Colonic mucosa (tissue), 4 donors: ENCODE data around the gene SIDT2. TPM values are rescaled to one million over a fixed set of nuclear protein-coding genes. Genes with fewer than 3 reads are reported as not detected.

Experiments
- DNase-seq: peaks from one replicate; pipeline ENCODE4 v3.0.0-alpha.2; 2020
- H3K27ac ChIP-seq: fragments of 200-600 bp; one replicate; pipeline ENCODE4 v1.8.0; 2021
- H3K27me3 ChIP-seq: fragments of 200-600 bp; one replicate; pipeline ENCODE4 v1.8.0; 2021
- H3K36me3 ChIP-seq: fragments of 200-600 bp; one replicate; pipeline ENCODE4 v1.8.0; 2021
- H3K4me1 ChIP-seq: fragments of 200-600 bp; one replicate; pipeline ENCODE4 v1.8.0; 2021; ENCODE audit warnings: mild to moderate bottlenecking
- H3K4me3 ChIP-seq: fragments of 200-600 bp; one replicate; pipeline ENCODE4 v1.8.0; 2021
- H3K9ac ChIP-seq, 2 donors: one replicate each; pipeline ENCODE4 v1.7.0; 2013; ENCODE audit warnings: control low read depth in 2 of 2, low read depth in 2 of 2, low read length in 2 of 2
- H3K9me3 ChIP-seq: fragments of 200-600 bp; one replicate; pipeline ENCODE4 v1.8.0; 2021
- intact Hi-C: fragments of 100-400 bp; cut with DNase I; formaldehyde crosslinking; loops from one replicate; pipeline ENCODE4 v1.14.1; 2022
- total RNA-seq, 2 donors: library from RNA; stranded (reverse); fragmentation: NEBNext Ultra II Directional in 1 of 2; extraction: Animal tissue kit (Norgen Biotek cat#: 25700) in 1 of 2; gene quantifications; one replicate each; pipeline ENCODE4 v1.2.1, GENCODE V29; 2021
- TF ChIP-seq, protein P1 (sequence below): fragments of 200-600 bp; IDR thresholded peaks from one replicate; pipeline ENCODE4 v1.8.0; 2022; ENCODE audit warnings: antibody characterized with exemption, mild to moderate bottlenecking
- donor health status: healthy.
- donor health status: DM: no; HTN: no; CAD: no.
- donor health status: DM: no; HTN: no; CAD: no.

SIDT2 gene
- total RNA-seq, 2 donors from 2014 or later: 42.9 to 69.3 TPM

DNA sequence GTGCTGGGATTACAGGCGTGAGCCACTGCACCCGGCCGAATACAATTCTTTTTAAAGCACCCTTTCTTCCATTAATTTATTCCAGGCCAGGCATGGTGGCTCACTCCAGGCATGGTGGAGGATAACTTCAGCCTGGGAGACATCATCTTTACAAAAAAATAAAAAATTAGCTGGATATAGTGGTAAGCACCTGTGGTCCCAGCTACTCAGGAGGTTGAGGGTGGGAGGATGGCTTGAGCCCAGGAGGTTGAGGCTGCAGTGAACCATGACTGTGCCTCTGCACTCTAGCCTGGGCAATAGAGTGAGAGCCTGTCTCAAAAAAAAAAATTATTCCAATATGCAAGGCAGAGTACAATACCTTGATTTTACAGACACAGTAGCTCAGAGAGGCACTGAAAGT is 32.1 kb downstream of the SIDT2 start:
- H3K27me3 ChIP-seq: no peaks in the 10 kb centered on the region
- no peaks in the 10 kb centered on the region for H3K4me1 ChIP-seq
- no peaks in the 10 kb centered on the region for H3K9me3 ChIP-seq
- H3K9ac ChIP-seq: no peak overlapping the region
- H3K4me3 ChIP-seq: no peak overlapping the region
- intact Hi-C loops: no loop called here
- no peak overlapping the region for H3K27ac ChIP-seq
- no peak for DNase-seq
- H3K36me3 ChIP-seq: peaks cover 7% of the 10 kb centered on the region
- TF ChIP-seq, protein P1, sequence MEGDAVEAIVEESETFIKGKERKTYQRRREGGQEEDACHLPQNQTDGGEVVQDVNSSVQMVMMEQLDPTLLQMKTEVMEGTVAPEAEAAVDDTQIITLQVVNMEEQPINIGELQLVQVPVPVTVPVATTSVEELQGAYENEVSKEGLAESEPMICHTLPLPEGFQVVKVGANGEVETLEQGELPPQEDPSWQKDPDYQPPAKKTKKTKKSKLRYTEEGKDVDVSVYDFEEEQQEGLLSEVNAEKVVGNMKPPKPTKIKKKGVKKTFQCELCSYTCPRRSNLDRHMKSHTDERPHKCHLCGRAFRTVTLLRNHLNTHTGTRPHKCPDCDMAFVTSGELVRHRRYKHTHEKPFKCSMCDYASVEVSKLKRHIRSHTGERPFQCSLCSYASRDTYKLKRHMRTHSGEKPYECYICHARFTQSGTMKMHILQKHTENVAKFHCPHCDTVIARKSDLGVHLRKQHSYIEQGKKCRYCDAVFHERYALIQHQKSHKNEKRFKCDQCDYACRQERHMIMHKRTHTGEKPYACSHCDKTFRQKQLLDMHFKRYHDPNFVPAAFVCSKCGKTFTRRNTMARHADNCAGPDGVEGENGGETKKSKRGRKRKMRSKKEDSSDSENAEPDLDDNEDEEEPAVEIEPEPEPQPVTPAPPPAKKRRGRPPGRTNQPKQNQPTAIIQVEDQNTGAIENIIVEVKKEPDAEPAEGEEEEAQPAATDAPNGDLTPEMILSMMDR: no peak

DNA sequence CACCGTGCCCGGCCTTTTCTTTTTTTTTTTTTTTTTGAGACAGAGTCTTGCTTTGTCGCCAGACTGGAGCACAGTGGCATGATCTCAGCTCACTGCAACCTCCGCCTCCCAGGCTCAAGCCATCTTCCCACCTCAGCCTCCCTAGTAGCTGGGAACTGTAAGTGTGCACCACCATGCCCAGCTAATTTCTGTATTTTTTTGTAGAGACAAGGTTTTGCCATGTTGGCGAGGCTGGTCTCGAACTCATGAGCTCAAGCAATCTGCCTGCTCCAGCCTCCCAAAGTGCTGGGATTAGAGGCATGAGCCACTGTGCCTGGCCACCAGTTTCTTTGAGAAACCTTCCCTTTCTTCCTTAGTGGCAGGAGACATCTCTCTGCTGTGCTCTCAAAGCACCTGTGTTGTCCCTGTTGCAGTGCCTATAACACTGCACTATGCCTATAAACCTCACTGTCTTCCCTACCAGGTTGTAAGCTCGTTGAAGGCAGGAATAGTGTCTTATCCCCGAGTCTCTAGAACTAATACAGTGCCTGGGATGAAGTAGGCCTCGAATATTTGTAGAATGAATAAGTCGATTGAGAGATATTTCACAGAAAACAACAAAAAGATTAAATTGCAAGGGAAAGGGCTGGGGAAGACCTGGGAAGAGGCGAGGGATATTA is 34.3 kb downstream of the SIDT2 start:
- Histone ChIP-seq H3K36me3 (peaks cover 15% of the 10 kb centered on the region), H3K27ac (no peak overlapping the region)

GRCh38 chr11:117214404-117215110 is 36.0 kb downstream of the SIDT2 start:
- Histone ChIP-seq H3K4me1 (no peaks in the 10 kb centered on the region), H3K9ac (no peak overlapping the region), H3K36me3 (peaks cover 31% of the 10 kb centered on the region), H3K4me3 (no peak overlapping the region), H3K9me3 (no peaks in the 10 kb centered on the region), H3K27ac (no peak overlapping the region), H3K27me3 (no peaks in the 10 kb centered on the region)
- TF ChIP-seq, protein P1: no peak
- intact Hi-C loops: no loop called here
- DNase-seq: no peak

More for the DNA sequence above, 34.3 kb downstream of the SIDT2 start:
- Histone ChIP-seq H3K4me3 (no peak overlapping the region), H3K9ac (no peak overlapping the region), H3K4me1 (no peaks in the 10 kb centered on the region), H3K27me3 (no peaks in the 10 kb centered on the region), H3K9me3 (no peaks in the 10 kb centered on the region)
- DNase-seq: no peak
- intact Hi-C loops: no loop called here
- TF ChIP-seq, protein P1: no peak

GRCh38 chr11:117217141-117218084 is 38.9 kb downstream of the SIDT2 start:
- Histone ChIP-seq H3K36me3 (peaks cover 37% of the 10 kb centered on the region), H3K9ac (no peak overlapping the region), H3K27ac (peak overlapping the region; percentile 67), H3K4me3 (no peak overlapping the region), H3K9me3 (no peaks in the 10 kb centered on the region), H3K4me1 (peaks cover 17% of the 10 kb centered on the region), H3K27me3 (no peaks in the 10 kb centered on the region)
- intact Hi-C loops: no loop called here
- TF ChIP-seq, protein P1: no peak
- DNase-seq: no peak

GRCh38 chr11:117218133-117218915 is 39.8 kb downstream of the SIDT2 start:
- Histone ChIP-seq H3K9me3 (no peaks in the 10 kb centered on the region), H3K9ac (peak overlapping the region in 1 of 2 donors; percentile 13), H3K4me1 (peaks cover 20% of the 10 kb centered on the region), H3K27me3 (no peaks in the 10 kb centered on the region), H3K27ac (peak overlapping the region; percentile 67), H3K36me3 (peaks cover 37% of the 10 kb centered on the region), H3K4me3 (no peak overlapping the region)
- intact Hi-C loops: no loop called here
- TF ChIP-seq, protein P1: no peak
- no peak for DNase-seq
